Measurements from ENCODE around the gene BTBD17. TPM values are rescaled to one million over a fixed set of nuclear protein-coding genes. Genes with fewer than 3 reads are reported as not detected.

The BTBD17 gene
- polyA plus RNA-seq, 4 donors = 0.10 to 0.44 (median 0.20) TPM

DNA sequence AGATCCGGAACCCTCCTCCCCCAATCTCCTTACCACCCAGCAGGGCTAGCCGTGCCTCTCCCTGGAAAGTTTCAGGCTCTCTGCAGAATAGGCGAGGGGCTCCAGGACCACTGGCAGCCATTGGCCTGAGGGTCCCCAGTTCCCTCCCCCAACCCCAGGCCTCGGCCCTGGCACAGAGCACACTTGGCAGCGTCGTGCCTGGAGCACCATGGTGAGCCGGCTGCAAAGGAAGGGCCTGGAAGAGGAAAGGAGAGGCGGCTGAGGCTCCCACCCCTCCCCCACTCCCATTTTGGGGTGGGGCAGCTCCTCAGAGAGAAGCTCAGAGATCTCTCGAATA is 369 bp upstream of the BTBD17 start:
- no peak for DNase-seq (ENCODE audit: low read depth in 4 of 4, low spot score in 3 of 4)

DNA sequence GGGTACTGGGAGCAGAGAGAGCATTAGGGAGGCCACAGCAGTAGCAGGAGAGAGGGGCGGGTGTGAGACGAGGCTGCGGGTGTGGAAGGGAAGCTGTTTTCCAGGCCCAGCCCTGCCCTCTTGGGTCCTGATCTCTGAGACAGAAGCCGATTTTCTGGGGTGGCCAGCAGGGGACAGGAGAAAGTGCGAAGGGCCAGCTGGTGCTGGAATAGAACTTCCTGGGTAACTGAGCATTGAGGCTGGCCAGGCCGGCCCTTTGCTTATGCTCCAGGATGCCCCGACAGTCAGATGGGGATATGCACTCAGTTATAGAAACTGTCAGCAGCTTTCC is 804 bp downstream of the BTBD17 start:
- DNase-seq (ENCODE audit: low read depth in 4 of 4, low spot score in 3 of 4) = no peak

DNA sequence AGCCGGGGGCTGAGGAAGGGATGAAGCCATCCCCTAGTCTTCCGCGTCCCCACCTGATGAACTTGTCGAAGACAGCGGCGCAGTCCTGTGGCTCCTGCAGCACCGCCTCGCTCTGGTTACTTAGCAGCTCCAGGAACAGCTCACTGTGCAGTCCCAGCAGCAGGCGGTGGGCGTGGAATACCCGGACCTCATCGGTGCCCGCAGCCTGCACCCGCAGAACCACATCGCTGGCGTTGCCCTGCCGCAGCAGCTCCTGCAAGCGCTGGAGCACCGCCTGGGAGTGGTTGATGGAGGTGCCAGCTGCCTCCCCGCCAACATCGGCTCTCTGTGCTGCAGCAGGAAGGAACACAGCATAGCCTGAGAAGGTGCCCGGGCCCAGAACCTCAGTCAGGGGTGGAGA is 1.8 kb downstream of the BTBD17 start:
- no peak for DNase-seq (ENCODE audit: low read depth in 4 of 4, low spot score in 3 of 4)

DNA sequence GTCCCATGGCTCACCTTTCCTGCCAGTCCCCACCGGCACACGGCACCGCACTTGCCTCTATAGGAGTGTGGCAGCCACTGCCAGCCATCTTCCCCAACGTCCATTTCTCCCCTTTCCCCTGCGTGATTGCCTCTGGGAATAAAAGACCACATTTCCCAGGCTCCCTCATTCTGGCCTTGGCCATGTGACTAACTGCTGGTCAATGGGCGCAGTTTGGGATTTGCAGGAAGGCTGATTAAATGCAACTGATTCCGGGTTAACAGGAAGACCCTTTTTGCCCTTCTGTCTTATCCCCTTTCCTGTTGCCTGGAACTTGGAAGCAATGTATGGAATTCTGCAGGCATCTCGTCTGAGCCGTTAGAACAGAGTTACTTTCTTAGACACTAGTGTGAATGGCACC is 3.0 kb downstream of the BTBD17 start:
- DNase-seq (ENCODE audit: low read depth in 4 of 4, low spot score in 3 of 4) = no peak

DNA sequence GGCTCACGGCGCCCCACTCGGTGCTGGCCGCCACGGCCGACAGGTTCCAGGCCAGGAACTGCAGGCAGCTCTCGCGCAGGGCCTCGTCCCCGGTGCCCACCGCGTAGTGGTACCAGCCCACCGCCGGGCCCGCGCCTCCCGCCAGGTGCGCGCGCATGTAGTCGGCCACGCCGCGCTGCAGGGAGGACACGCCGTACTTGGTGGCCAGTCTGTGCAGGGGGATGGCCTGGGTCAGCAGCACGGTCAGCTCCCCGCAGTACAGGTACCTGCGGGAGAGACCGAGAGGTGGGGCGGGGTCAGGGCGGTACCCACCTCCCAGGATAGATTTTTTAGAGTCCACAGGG is 4.2 kb downstream of the BTBD17 start:
- DNase-seq (ENCODE audit: low read depth in 4 of 4, low spot score in 3 of 4) = no peak

DNA sequence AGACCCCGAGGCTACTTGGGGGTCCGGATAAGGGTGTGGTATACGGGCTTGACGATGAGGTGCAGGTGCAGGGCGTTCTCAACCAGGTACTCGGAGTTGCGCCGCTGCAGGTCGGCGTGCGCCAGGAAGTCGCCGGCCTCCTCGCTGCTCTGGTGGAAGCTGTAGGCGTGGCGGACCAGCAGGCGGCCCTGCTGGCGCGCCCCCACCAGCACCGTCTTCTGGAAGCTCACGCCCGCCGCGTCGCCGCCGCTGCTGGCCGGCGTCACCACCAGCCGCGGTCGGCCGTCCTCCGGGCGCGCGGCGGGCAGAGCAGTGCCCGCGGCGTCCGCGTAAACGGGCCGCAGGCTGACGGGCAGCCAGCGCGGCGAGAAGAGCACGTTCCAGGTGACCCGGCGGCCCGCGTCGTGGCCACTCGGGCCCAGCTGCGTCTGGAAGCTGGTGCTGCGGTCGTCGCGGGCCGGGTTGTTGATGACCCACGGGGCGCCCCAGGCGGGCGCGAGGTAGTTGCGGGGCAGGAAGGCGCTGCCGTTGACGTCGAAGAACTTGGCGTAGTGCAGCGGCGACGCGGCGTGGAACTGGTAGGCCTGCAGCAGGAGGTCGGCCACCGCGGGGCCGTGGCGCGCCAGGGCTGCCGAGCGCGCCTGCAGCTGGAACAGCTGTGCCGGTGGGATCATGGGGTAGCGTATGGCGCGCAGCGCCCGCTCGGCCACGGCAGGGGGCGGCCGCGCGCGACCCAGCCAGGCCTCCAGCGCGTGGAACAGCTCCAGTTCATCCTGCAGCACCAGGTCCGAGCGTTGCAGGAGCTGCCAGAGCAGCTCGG is 4.8 kb downstream of the BTBD17 start:
- no peak for DNase-seq (ENCODE audit: low read depth in 4 of 4, low spot score in 3 of 4)

DNA sequence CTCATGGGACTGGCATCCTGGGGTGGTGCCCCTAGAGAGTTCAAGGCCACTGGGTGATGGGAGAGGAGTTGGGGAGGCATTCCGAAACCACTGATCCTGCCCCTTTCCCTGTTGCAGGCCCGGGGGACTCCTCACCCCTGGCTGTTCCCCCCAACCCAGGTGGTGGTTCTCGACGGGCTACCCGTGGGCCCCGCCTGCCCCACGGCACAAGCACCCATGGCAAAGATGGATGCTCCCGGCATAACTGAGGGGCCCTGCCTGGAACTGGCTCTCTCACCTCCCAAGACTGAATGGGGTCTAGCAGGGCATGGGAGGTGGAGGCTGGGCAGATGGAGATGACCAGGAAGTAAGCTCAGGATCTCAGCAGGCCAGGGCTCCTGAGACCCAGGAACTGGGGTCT is 6.6 kb downstream of the BTBD17 start:
- no peak for DNase-seq (ENCODE audit: low read depth in 4 of 4, low spot score in 3 of 4)

DNA sequence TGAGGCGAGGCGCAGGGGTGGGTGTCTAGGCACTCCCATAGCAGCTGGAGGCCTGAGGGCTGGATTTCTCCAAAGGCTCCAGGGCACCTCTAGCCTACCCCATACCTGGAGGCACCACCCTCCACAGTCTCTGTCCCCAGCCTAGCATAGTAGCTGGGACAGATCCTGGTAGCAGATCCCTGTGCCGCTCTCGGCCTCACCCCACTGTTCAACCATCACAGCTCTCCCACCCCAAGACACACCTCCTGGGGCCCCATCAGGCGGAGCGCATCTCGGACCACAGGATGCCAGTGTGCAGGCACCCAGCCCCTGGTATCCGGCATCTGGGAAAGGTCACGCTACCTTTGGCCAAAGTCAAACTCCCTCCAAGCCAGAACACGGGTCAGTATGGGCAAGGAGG is 7.1 kb downstream of the BTBD17 start:
- DNase-seq (ENCODE audit: low read depth in 4 of 4, low spot score in 3 of 4) = no peak

DNA sequence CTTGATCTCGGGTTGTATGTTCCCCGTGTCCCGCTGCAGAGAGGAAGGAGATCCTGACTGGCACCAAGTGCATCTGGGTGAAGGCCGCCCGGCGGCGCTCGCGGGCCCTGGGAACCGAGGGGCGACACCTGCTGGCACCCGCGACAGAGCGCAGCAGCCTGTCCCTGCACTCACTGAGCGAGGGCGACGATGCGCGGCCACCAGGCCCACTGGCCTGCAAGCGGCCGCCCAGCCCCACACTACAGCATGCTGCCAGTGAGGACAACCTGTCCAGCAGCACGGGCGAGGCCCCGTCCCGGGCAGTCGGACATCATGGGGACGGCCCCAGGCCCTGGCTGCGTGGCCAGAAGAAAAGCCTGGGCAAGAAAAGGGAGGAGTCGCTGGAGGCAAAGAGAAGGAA is 7.5 kb downstream of the BTBD17 start:
- no peak for DNase-seq (ENCODE audit: low read depth in 4 of 4, low spot score in 3 of 4)

DNA sequence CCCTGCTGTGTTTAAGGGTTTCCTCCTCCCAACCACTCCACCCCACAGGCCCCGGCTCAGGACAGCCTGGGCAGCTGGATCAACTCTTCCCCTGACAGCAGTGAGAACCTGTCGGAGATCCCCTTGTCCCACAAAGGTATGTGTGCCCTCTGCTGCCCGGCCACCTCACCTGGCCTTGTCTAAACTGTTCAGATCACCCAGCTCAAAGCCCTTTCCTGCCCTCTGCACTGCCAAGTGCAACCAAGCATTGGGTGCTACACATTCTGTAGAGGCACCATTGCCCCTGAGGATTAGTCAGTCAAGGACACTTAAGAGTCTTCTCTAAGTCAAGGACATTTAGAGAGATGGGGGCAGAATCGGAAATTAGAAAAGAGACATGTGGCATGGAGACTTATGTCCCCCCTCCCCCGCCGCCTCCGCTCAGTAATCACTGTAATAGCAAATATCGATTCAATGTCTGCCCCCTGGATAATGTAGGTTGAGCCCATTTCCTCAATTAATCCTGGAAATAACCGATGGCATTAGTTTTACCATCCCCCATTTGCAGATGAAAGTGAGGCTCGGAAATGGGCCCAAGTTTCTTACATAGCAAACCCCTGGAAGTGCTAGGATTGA is 8.1 kb downstream of the BTBD17 start:
- DNase-seq (ENCODE audit: low read depth in 4 of 4, low spot score in 3 of 4) = no peak

DNA sequence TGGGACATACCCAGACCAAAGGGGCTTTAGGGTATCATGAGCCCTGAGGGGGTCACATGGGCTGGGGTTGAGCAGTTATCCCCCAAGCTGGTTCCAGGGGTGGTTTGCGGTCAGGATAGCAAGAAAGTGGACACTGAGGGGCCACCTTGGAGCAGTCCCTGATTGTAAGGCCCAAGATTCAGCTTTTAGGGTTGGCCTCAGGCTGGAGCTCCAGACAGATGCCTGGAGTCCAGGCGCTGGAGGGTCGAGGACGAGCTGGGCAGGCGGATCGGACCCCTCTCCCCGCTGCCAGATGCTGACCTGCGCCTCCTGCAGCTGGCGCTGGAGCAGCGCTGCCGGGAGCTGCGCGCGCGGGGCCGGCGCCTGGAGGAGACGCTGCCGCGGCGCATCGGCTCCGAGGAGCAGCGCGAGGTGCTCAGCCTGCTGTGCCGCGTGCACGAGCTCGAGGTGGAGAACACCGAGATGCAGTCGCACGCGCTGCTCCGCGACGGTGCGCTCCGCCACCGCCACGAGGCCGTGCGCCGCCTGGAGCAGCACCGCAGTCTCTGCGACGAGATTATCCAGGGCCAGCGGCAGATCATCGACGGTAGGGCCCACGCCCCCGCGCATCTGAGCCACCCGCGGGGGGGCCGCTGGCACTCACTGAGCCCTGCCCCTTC is 10.0 kb downstream of the BTBD17 start:
- no peak for DNase-seq (ENCODE audit: low read depth in 4 of 4, low spot score in 3 of 4)

DNA sequence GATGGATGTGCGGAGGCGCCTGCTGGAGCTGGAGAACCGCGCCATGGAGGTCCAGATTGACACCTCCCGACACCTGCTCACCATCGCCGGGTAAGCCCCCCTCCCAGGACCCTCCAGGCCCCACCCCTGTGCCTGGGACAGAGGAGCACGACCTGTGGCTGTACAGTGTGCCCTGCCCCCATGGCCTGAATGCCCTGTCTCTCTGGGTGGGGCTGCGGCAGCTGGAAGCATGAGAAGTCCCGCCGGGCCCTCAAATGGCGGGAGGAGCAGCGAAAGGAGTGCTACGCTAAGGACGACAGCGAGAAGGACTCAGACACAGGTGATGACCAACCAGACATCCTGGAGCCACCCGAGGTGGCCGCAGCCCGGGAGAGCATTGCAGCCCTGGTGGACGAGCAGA is 11.2 kb downstream of the BTBD17 start:
- no peak for DNase-seq (ENCODE audit: low read depth in 4 of 4, low spot score in 3 of 4)

DNA sequence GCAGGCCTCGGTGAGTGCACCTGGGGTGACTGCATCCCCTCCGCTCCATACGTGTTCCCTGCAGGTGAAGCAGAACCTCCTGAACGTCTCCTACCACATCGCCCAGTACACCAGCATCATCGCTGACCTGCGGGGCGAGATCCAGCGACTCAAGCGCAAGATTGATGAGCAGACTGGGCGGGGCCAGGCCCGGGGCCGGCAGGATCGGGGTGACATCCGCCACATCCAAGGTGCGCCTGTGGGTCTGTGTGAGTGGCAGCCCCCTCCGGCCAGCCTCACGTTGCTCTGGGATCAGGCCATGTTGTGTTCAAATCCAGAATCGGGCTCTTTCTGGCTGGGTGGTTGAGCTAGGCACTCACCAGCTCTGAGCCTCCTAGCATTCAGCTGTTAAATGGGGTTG is 12.5 kb downstream of the BTBD17 start:
- DNase-seq (ENCODE audit: low read depth in 4 of 4, low spot score in 3 of 4) = no peak

DNA sequence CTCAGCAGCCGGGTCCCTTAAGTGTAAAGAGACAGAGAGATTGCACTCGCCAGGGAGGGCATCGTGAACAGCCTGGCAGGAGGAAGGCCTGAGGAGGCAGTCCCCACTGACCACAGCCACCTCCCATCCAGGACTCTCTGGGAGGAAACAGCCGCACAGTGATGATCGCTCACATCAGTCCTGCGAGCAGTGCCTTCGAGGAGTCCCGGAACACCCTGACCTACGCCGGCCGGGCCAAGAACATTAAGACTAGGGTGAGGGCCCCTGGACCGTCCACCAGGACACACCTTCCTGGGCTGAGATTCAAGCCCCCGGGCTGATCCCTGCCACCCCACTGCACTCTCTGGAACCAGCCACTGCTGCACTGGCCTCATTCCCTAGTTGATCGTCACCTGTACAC is 14.0 kb downstream of the BTBD17 start:
- DNase-seq (ENCODE audit: low read depth in 4 of 4, low spot score in 3 of 4) = no peak

DNA sequence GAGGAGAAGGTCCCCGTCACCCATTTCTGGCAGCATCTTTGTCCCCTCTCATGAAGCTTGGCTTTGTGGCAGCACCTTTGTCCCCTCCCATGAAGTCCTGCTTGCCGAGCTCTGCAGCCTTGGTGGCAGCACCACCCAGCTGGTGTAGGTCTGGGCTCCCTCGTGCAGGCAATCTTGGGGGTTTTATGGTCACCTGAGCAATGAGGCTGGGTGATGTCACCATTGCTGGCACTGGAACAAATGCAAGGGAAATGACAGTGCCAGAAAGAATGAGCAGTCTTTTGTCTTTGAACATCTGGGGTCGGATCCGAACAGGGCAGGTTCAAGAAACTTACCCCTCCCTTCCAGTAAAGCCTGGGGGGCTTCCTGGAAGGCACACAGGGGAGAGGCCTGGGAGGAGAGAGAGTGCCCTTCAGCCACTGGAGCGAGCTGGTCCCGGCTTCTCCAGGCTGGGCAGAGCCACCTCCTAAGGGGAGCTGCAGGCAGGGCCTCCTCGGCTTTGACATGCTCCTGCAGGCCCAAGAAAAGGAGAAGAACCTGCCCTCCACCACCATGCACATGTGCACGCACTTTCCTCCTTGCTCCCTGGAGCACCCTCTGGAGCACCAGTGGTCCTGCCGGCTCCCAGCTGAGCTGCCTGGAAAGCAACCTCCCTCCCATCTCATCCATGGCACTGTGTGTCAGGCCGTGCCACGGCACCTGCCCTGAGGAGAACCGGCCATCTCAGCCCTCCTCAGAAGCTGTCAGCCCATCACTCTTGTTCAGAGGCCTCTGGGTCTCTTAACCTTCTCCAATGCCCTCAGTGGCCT is 16.0 kb downstream of the BTBD17 start:
- DNase-seq (ENCODE audit: low read depth in 4 of 4, low spot score in 3 of 4) = no peak

DNA sequence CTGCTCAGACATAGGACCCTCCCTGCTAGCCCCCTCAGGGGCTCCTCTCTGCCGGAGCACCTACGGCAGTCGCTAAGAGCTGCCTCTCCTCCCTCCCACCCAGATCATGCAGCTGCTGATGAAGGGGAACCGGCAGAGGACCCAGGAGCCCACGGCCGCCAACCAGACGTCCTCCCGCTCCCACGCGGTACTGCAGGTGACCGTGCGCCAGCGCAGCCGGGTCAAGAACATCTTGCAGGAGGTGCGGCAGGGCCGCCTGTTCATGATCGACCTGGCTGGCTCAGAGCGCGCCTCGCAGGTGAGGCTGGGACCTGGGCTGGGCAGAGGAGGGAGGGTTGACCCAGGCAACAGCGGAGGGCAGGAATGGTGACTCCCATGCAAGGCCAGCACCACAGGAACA is 17.0 kb downstream of the BTBD17 start:
- DNase-seq (ENCODE audit: low read depth in 4 of 4, low spot score in 3 of 4) = no peak

DNA sequence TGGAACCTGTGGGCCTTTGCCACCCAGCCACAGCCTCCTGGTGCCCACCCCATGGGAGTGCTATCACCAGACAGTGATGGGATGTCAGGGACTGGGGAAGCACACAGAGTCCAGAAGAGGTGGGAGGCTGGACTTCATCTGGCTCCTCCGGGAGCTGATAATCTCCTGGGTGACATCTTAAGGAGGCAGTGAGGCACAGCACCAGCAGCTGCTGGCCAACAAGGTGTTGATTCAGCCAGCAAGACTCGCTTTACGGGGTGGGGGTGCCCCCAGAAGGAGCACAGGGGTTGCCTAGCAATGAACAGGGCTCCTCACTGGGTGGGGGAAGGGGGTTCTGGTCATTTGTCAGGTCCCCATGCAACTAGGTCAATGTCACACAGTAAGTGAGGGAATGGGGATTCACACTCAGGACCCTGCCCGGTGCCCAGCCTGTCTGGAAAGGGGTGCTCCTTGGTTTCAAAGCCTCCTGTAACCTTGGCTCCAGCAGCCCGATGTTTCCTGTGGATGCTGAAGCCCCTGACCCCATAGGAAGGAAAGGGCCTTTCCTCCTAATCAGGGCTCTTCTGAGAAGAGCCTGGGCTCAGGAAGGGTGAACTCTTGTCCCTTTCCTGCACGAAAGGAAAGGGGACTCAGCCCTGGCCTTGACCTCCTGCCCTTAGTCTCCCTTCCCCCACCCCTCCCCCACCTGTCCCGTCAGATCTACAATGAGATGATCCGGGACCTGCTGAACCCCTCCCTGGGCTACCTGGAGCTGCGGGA is 18.0 kb downstream of the BTBD17 start:
- no peak for DNase-seq (ENCODE audit: low read depth in 4 of 4, low spot score in 3 of 4)

DNA sequence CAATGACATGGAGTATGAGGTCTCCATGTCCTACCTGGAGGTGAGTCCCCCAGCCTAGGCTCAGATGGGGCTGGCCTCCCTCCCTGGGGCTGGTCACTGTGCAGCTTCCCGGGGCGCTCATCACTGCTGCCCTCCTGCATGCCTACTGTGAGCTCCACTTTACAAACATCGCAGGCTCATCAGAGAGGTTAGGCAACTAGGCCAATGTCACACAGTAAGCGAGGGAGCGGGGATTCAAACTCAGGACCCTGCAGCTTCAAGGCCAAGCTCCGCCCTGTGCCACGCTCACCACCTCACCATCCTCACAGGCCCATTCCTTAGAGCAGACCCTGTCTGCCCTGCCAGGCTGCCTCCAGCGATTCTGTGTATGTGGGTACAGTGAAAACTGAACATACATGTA is 18.5 kb downstream of the BTBD17 start:
- DNase-seq (ENCODE audit: low read depth in 4 of 4, low spot score in 3 of 4) = no peak

DNA sequence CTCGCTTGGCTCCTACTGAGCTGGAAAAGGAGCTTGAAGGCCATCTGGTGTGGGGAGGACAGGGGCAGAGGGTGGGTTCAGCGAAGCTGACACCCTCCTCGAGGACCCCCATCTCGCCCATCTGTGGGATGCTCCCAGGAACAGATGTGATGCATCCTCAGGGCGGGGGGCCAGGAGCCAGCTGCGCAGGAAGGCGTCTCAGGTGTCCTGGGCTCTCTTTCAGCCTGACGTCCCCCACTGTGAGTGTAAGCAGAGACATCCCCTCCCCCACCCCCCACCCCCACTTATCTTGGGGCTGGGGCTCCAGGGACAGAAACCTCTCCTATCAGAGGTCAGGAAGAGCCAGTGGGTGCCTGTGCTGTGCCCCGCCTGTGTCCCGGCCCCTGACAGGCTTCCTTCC is 19.4 kb downstream of the BTBD17 start:
- no peak for DNase-seq (ENCODE audit: low read depth in 4 of 4, low spot score in 3 of 4)

DNA sequence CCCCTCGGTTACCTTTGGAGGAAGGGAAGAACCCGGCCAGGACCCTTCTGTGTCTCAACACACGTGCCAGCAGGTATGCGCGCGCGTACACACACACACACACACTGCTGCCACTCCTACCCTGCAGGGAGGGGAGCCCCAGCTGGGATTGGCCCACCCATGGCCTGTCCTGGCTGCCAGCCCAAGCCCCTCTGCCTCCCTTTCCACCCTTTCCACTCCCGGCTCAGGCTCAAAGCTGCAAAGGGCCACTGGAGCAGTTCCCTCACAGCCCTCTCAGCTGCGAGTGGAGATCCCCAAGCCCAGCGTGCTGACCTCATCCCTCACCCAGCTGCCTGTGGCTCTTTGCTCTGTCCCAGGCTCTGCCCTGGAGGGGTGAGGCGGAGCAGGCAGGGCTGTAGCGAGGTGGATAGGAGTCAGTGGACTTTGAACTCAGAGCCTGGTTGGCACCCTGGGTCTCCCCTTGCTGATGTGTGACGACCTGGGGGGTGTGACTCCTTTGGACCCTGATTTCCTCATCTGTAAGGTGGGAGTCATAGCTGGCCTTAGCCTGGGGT is 21.1 kb downstream of the BTBD17 start:
- no peak for DNase-seq (ENCODE audit: low read depth in 4 of 4, low spot score in 3 of 4)
